T-helper 2 cell treated with Interferon-gamma antibody and Interleukin-4, amounts not matched to agents 100 ng/mL and 5 ng/mL, for 36 hours (primary cell): Measurements from ENCODE around the gene SCUBE1. TPM values are rescaled to one million over a fixed set of nuclear protein-coding genes. Genes with fewer than 3 reads are reported as not detected.

Source experiments
- intact Hi-C: fragments of 100-400 bp; cut with micrococcal nuclease; formaldehyde crosslinking; loops from one replicate; pipeline ENCODE4 v1.15.1; 2023
- total RNA-seq: library from RNA; stranded (reverse); gene quantifications from 2 replicates; pipeline ENCODE4 v1.2.3, GENCODE V29; 2022

SCUBE1 gene
- total RNA-seq, 1 donor from 2014 or later = 0.11 TPM

- intact Hi-C loops = no loop called here
These were observed 122.4 kb downstream of the SCUBE1 start for GRCh38 chr22:43220625-43221380.

GRCh38 chr22:43218786-43219185 is 124.4 kb downstream of the SCUBE1 start:
- intact Hi-C loops = no loop called here

DNA sequence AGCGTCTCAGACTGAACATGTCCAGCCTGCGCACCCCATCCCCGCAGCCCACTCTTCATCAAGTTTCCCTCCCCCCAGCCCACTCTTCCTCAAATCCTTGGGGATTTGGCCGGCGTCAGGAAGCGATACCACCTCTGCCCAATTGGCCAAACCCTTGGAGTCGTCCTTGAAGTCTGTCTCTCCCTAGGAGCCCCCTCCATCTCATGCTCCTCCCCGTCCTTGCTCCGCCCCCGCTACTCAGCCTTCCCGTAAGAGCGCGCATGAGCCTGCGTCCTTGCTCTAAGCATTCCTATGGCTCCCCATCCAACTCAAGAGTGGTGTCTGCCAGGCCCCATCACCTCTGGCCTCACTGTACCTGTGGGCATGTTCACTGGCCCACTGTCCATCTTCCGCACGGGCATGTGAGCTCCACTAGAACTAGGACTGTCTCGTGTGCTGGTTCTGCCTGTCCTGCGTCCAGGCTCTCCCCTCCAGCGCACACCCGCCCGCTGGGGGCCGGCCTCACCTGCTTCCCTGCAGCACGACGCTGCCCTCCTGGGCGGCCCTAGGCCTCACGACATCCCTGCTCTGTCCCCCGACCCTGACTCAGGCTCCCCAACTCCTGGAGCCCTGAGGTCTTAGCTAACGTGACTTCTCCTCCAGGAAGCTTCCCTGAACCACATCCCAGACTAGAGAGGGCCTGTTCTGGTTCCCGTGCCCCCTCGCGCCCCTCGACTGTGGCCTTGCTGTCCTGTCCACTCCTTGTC is 125.7 kb downstream of the SCUBE1 start:
- intact Hi-C loops = no loop called here

GRCh38 chr22:43216738-43217137 is 126.4 kb downstream of the SCUBE1 start:
- intact Hi-C loops = no loop called here

DNA sequence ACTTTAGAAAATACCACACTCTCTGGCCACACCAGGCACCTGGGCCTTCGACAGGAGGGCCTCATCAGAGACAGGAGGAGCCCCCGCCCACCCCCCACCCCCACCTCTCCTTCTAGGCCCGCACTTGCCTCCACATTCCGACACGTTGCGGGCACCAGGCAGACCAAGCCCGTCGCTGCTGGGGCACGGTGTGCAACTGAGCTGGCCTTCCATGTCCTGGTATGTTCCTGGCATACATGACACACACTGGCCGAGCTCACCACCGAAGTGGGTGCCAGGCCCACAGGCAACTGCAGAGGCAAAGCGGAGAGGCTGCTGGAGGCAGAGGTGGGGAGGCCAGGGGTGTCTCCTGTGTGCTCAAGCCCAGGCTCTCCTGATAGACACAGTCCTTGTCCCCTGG is 129.2 kb downstream of the SCUBE1 start:
- intact Hi-C loops = no loop called here

DNA sequence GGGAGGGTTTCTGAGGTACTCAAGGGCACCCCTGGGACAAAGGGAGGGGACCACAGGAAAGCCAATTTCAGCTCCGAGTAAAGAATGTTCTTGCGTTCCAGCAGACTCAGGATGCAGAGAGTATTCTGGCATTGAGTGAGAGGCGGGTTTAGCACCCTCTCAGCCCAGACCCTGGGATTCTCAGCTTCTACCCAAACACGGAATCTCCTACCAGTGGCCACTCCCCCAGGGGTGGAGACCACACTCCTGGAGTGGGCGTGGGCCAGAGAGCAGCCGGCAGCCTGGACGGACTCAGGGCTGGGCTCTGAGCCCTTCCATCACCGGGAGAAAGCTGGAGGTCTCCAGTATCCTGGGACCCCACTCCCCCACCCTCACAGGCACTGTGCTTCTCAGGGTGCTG is 130.1 kb downstream of the SCUBE1 start:
- intact Hi-C loops = no loop called here

DNA sequence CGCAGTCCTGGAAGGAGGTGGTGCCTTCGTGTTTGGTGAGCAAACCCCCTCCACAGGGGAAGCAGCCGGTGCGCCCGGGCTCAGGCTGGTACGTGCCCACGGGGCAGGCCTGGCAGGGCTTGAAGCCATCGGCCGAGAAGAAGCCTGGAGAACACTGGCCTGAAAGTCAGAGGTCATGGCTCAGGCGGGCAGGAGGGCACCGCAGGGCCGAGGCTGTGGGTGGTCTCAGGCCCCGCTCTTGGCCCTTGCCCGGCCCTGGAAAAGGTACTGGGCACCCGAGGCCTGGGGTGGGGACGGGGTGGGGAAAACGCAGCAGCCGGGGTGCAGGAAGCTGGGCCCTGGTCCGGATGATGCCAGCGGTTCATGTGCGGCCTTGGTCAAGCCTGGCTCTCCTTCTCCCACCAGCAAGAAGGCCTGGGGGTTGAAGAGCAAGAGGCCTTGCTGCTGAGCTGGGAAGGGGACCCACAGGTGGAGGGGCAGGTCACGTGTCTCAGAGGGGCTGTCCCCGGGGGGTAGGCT is 130.7 kb downstream of the SCUBE1 start:
- intact Hi-C loops = no loop called here

GRCh38 chr22:43211941-43212433 is 131.2 kb downstream of the SCUBE1 start:
- intact Hi-C loops = no loop called here

- intact Hi-C loops = no loop called here
These were observed 132.3 kb downstream of the SCUBE1 start for GRCh38 chr22:43210631-43211515.

GRCh38 chr22:43209971-43210370 is 133.2 kb downstream of the SCUBE1 start:
- intact Hi-C loops = no loop called here

DNA sequence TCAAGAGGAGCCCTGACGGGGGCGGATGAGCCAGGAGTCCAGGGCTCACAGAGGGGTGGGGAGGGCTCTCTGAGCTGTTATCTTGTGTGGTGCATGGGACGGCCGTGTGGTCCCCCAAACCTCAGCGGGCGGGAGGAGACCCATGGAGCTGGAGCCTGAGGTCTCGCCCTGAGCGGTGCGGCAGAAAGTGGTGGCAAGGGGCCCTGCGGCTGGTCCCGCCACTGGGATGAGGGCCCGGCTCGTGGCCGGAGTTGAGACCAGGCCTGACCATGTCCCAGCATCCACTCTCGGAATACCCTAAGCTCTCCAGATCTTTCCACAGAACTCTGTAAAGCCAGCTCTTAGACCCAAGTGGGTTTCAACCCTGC is 133.7 kb downstream of the SCUBE1 start:
- intact Hi-C loops = no loop called here

GRCh38 chr22:43208703-43209522 is 134.3 kb downstream of the SCUBE1 start:
- intact Hi-C loops = no loop called here

DNA sequence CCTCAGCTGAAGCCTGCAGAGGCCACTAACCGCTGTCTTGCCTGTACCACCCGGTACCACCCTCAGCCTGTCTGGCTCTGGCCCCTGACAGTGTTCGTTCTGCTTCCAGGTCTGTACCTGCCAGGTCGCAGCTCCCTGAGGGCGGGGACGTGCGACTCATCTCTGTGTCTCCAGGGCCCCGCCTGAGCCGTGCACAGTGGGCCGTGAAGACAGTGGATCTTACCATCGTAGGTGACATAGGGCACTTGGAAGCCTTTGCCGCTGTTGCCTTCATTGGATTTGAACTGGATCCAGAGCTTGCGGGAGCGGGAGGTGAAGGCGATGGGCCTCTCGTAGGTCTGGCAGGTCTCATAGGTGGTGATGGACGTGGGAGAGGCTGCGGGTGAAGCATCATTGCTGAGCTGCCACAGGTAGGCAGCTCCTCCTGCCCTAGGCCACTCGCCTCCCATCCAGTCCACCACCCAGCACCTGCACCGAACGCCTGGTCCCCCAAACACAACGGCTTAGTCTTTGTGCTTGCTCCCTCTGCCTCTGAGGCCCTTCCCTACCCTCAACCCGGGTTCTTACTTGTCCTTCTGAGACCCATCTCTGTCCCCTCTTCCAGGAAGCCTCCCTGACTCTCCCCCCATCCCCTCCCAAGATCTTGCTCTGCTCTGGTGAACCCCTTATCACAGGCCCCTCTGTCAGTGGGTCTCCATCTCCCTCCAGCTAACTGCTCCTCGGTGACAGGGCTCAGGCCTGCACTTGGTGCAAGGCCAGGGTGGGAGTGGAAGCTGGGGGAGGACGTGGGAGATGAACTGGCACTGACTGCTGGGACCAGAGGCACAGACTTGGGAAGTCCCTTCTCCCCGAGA is 135.1 kb downstream of the SCUBE1 start:
- intact Hi-C loops = no loop called here

DNA sequence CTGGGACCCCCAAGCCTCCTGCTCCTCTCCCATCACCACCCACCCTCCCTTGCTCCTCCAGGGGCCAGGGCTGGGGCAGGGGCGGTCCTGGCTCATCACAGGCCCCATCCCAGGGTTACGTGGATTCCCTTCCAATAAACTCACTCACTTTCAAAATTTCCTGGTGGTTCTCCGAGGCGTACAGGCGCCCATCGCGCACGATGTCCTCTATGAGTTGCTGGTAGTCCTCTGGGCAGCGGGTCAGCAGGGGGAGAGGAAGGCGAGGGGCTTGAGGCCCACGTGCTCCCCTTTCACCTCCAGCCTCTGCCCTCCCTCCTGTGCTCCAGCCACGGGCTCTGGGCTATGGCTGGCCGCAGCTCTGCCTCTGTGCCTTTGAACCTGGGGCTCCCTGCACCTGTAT is 135.8 kb downstream of the SCUBE1 start:
- intact Hi-C loops = no loop called here

DNA sequence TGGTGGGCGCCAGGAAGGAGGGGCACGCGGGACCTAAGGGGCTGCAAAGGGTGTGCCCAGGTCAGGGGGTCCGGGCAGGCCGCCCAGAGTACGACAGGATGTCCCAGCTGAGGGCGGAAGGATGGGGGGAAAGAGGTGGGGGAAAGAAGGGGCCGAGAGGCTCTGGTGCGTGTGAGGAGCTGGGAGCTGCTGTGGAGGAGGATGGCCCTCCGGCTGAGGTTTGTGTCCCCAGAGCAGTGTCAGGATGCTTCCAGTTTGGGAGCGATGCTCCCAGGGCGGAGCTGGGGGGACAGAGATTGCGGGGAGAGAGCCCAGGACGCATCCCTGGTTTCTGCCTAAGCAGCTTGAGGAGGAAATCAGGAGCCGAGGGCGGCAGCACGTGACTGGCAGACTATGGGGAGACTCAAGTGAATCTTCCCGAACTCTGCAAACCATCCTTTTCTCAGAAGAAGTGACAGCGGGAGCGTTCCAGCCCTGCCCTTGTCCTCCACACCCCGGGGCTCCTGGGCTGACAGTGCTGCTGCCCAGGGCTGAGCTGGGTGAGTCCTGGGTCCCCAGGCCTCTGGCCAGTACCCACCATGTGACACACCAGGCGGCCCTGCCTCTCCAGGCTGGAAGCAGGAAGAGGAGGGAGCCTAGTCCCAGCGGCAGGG is 136.5 kb downstream of the SCUBE1 start:
- intact Hi-C loops = no loop called here

DNA sequence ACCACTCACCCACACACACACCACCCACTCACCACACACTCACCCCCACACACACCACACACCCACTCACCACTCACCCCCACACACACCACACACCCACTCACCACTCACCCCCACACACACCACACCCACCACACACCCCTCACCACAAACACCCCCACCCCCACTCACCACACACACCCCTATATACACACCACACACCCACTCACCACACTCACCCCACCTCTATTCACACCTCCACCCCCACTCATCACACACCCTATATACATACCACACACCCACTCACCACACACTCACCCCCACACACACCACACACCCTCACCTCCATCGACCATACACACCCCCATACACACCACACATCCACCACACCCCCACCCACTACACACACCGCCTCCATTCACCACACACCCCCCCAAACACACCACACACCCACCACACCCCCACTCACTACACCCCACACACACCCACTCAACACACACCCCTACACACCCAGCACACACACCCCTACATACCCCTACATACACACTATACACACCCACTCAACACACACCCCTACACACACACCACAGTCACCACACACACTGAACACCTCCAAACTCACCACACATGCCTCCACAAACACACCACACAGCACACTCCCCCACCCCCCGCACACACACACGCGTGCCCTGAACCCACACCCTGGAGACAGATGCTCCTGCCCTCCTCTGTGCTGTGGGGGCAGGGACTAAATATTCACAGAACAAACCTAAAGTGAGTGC is 137.2 kb downstream of the SCUBE1 start:
- intact Hi-C loops = no loop called here

- intact Hi-C loops = no loop called here
These were observed 137.9 kb downstream of the SCUBE1 start for GRCh38 chr22:43205261-43205691.

GRCh38 chr22:43203471-43203981 is 139.6 kb downstream of the SCUBE1 start:
- intact Hi-C loops = no loop called here
